Inflammatory macrophage treated with lipopolysaccharide for 4 hours (primary cell): ENCODE measurements around the gene TANGO6.

Source experiments
- DNase-seq: peaks from one replicate; pipeline ENCODE4 v3.0.0-alpha.2; 2020

TANGO6 gene

DNA sequence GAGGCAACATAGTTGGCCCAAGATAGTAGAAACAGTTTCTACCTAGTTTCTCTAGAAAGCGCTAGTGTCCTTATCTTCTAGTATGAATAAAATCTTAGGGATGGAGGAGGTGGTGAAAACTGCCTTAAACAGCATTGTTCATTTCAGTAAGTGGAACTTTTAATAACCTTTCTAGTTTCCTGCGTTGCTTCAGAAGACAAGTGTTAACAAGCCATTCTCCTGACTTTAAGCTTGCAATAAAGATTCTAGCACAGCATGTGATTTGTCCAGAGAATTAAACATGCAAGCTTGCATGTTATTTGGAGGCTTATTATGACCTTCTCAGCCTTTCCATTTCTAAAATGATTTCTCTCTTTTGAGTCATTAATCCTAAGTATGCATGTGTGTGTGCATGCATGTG is 72.3 kb downstream of the TANGO6 start:
- DNase-seq, result no peak

GRCh38 chr16:68917541-68917940 is 74.2 kb downstream of the TANGO6 start:
- DNase-seq, result no peak

- DNase-seq, result no peak
Measured at GRCh38 chr16:68920349-68920748, 77.0 kb downstream of the TANGO6 start.

- no peak for DNase-seq
Measured at GRCh38 chr16:68921637-68922036, 78.3 kb downstream of the TANGO6 start.

DNA sequence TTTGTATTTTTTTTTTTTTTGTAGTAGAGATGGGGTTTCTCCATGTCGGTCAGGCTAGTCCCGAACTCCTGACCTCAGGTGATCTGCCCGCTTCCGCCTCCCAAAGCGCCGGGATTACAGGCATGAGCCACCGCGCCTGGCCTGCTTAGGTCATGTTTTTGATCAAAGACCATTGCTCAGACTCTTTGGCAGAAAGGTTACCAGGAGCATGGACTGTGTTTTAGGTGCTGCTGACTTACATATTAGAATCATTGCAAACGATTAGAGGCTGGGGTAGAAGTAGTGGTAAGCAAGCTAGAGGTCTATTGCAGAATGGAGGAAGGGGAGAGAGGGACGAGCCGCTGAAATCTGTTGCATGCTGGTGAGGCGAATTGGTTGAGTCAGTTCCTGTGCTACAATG is 79.8 kb downstream of the TANGO6 start:
- DNase-seq, result no peak

DNA sequence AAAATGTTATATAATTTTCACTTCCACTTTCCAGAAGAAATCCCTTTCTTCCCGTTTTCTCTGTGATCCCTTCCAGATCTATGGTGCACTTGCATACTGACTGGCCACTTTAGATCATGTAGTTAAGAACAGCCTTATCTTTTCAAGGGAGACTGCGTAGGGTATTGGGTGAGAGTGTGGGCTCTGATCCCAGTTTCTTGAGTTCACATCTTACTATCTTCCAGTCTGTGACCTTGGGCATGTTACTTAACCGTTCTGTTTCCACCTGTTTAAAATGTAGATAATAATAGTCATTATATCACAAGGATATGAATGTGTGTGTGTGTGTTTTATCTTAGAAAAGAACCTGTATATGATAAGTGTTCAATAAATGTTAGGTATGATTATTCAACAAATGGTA is 83.7 kb downstream of the TANGO6 start:
- DNase-seq, result no peak

GRCh38 chr16:68931196-68931595 is 87.9 kb downstream of the TANGO6 start:
- DNase-seq, result no peak

DNA sequence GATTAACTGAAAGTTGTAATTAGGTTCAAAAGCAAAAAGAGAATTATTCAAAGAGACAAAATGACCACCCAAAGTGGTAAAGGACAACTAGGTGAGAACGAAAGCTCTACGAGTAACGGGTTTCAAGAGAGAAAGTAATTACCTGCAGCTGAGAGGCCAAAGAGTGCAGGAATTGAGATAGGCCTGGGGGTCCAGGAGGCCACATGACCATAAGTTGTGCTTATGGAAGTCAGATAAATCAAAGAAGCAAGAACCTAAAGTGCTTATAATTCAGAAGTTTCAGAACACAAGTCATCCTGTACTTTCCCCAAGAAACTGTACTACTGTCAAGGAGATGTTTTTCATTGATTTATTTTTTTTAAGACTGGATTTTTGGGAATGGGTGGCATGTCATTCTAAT is 91.1 kb downstream of the TANGO6 start:
- no peak for DNase-seq

- no peak for DNase-seq
Measured at GRCh38 chr16:68935008-68935407, 91.7 kb downstream of the TANGO6 start.

- DNase-seq, result no peak
Measured at GRCh38 chr16:68936736-68937631, 93.7 kb downstream of the TANGO6 start.

DNA sequence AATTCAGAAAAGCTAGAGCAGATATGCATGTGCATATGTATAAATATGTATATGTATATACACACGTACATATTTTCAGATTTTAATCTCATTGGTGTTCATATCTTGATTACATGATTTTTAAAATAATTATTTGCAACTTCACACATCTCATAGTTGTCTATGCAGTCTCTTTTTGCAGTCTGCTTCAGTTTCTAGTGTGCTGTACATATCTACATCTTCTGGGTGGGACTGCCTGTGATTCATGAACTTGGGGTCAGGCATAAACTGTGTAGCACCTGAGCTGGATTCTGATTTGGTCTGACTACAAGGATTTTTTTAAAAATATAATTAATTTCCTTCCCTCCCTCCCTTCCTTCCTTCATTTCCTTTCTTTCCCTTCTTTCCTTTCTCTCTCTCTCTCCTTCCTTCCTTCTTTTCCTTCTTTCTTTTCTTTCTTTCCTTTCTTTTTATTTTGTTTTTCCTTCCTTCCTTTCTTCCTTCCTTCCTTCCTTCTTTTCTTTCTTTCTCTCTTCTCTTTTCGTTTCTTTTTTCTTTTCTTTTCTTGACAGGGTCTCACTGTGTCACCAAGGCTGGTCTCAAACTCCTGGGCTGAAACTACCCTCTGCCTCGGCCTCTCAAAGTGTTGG is 96.5 kb downstream of the TANGO6 start:
- DNase-seq, result no peak

DNA sequence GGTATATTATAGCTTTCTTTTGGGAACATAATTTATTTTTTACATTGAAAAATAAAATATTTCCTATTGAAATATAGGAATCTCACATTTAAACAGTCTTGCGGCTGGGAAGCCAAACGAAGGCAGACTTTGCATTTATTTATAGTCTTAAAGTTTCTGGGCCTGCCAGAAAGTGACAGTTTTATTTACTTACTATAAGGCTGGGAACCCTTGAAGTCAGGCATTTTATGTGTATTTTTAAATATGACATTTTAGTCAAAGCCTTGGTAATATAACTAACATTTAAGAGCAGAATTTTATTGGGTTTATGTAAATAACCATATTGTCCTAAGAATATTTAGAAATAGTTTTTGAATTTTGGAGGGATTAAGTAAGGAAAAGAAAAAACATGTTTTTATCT is 97.5 kb downstream of the TANGO6 start:
- DNase-seq, result no peak

GRCh38 chr16:68943961-68944360 is 100.6 kb downstream of the TANGO6 start:
- DNase-seq, result no peak

GRCh38 chr16:68948230-68948910 is 105.0 kb downstream of the TANGO6 start:
- peak; percentile 18 for DNase-seq

DNA sequence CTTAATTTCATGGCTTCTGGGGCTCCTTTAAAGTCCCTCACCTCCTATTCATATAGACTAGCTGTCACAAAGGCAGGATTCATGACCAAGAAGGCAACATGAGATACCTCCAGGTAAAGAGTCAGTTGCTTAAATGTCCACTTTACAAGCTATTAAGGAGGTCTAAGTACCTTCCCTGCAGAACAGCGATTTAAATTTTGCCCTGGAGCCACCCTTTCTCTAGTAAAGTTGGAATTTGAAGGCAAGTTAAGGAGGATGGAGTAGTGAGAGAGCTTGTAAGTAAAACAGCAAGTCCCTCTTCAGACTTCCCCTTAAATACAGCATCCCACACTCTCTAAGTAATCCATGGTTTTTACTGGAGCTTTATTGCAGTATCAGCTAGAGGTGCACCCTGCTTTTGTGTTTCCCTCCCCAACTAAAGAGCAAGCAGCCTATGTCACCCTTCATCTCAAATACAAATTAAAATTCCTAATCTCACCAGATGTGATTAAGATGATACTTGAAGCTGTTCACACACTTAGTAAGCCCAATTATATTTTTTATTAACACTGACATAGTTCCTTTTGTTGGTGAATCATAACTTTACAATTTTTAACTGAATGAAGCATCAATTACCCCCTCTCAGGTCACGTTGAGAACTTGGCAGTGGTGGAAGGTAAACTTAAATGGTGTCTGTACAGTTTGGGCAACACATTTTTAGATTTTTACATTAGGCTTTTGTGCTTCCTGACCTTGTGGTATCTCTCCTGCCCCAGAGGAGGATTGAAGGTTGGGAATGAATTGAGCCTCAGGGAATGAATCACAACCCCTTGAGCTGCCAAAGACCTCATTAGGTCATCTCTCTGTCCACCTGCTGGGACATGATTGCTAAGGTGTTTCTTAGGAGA is 108.9 kb downstream of the TANGO6 start:
- no peak for DNase-seq

DNA sequence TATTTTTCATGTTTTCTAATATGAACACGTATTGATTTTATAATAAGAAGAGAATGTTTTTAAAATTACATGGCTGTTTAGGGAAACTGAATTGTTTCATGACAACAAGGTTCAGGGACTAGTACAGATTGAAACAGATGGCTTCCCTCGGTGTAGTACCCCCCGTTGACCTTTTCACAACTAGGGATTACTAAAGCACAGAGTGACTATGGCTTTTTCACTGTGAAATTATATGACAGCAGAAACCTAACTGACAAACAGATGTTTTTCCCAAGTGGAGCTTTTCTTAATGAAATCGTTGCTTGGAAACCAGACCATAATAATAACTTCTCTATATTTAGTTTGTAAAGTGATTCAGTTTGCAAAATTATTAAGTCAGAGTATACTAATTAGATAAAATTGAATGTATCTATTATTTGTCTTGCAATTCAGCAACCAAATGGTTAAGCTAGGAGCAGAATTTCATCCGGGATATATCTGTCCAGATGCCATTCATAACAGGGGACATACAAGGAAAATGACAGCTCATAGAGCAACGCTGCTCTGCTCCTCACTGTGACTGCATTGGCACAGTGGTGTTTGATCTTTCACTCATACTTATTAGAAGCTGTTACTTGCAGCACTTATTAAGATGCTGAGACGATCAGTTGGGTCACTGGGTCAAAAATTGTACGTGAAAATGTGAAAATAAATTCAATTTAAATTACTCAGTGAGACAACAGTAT is 111.7 kb downstream of the TANGO6 start:
- peak; percentile 3 for DNase-seq

DNA sequence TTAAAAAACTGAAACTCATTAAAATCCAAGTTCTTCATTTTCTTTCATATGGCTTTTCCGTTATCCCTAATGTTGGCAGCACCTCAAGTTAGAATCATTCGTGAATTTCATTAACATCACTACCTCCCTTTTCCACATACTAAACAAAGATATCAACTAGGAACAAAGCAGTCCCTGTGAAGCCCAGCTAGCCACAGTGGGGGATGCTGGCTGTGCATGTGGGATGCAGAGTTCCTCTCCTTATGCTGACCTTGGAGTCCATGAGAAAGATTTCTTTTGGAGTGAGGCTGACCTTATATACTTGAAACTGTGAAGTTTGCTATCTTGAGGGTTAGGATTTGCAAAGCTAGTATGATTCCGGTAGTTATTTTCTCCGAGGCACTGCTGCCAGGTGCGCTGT is 117.6 kb downstream of the TANGO6 start:
- DNase-seq, result no peak

DNA sequence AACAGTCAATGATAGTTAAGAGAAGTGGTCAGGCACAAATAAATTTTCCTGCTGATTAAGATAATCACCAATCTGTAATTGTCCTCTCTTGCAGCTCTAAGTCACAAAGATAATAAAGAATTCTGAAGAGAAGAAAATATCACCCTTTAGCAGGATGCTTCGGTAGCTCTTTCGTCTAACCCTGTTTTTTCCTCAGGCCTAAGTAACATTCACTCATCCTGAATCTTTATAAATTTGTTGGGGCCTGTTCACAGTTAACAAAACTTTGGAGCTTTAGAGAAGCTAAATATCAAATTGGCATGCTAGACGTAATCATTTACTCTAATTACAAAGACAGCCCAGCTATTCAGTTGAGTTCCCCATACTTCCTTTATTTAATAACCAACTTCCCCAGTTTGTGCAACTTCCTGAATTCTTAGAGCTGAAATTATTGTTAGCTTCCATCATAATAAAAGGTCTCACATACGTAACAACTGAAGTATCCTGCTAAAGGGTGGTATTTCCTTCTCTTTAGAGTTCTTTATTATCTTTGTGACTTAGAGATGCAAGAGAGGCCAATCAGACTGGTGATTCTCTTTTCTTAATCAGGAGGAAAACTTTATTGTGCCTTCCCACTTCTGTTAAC is 118.6 kb downstream of the TANGO6 start:
- DNase-seq, result peak; percentile 93

DNA sequence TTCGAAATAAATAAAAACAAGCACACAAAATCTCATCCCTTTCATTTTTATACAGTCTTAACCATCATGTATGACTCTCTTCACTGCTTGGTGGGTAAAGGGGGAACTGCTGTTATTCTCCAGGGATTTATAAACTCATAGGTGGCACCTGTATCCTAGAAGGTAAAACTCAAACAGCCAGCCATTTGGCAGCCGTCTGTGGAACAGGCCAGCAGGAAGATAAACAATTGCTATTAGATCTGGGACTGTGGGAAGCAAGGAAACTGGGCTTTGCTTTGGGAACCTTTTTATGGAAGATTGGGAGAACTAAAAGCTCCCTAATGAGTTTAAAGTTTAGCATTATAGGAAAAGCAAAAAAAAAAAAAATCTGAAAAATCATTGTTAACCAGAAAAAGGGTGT is 126.0 kb downstream of the TANGO6 start:
- no peak for DNase-seq

DNA sequence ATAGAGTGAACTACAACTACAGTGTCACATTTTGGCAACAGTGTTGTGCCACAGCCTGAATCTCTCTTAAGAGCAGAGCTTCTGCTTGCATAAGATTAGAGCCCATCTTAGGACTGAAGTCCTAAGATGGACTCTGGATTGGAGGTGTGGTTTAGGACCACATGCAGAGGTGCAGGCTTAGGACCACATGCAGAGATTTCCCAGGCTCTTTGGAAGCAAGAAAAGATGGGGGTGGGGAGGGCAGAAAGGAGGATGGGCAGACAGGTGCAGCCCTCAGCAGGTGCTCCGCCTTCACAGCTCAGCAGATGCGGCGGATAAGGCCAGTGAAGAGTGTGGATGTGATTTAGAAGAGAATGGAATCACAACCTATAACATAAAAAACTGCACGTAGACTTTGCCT is 128.7 kb downstream of the TANGO6 start:
- no peak for DNase-seq

- no peak for DNase-seq
Measured at GRCh38 chr16:68972720-68973119, 129.4 kb downstream of the TANGO6 start.
